GM18520 (cell line): ENCODE results near the gene SYT6.
"Not testable (repeated sequence)": the region's sequence is repeated elsewhere in the genome, so short reads cannot be mapped to it uniquely, and the experiment has no call there.

Source experiments
- ATAC-seq: cut with Tn5 transposase; IDR thresholded peaks from one replicate; pipeline ENCODE4 v1.9.1; 2021; ENCODE audit not compliant: unreplicated experiment

Gene SYT6

DNA sequence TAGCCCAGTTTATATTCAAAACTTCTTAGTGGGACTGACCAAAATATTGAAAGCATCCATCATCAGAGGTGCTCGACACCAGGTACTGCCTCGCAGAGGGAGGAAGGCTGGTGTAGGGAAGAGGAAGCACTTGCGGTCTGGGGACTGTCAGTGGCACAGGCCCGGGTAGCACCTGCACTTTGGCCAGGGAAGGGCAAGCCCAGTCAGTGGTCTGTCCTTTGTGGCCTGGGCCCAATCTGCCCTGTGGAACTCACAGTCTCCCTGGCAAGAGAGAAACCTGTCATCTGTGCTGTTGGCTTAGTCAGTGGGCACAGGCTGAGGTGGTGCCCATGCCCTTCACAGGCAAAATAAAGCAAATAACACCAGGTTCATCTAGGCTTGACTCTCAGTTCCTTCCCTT, 77.4 kb downstream of the SYT6 start:
- no peak for ATAC-seq

DNA sequence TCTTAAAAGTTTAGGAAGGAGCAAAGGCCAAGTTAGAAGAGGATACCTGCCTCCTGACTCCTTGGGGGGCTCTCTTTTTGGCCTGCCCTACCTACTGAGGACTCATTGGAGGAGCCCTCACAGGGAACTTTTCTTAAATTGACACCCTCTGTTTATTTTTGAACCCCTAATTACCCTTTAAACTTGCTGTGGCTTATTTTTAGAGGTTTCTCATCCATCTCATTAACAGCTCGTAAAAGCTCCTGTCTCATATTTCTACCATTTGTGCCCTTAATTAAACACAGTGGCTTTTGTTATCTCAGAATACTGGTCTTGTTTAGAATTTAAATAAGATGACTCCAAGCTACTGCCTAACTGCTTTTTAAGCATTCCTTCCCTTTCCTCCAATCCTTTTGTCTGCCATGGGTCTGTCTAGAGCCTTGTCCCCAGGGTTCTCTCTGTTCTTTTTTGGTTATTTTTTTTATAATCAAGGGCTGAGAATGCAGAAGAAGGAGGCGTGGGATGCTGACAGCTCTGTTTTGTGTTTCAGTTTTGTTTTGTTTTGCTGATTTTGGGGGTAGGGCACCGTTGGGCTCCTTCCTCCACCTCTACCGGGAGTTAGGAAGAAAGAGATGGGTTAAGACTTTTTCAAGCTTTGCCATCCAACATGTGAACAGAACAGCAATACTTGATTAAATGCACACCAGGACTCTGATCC, 78.0 kb downstream of the SYT6 start:
- ATAC-seq: no peak

DNA sequence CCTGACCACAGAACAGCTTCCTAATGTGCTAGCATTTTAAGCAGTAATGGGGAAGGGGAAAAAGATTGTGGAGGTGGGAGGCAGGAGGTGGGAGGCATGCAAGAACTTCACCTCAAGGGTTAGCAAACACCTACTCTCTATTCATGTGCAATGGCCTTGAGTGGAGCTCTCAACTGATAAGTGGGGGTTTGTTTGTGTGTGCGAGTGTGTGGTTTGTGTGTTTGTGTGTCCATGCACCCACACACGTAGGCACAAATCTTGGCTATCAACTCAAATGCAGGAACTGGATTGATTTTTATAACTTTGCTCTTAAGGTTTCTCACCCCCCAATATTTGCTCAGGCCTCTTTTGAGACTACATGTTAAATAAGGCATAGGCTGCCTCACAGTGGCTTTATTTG, 78.6 kb downstream of the SYT6 start:
- ATAC-seq: no peak

DNA sequence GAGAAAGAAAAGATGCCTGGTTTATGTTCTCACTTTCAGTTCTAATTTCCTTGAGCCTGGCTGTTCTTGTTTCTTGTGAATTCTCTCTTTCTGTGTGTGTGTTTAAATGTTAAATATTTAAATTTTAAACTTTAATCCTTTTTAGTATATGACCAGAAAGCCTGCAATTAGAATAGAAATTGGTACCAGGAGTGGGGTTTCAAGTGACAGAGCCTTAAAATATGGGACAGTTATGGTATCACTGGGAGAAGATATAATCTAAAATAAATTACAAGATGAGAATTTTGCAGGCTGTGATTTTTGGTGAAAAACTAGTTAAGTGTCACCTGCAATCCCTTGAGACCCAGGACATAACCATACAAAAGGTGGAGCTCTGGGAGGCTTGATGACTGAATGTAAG, 81.4 kb downstream of the SYT6 start:
- no peak for ATAC-seq

DNA sequence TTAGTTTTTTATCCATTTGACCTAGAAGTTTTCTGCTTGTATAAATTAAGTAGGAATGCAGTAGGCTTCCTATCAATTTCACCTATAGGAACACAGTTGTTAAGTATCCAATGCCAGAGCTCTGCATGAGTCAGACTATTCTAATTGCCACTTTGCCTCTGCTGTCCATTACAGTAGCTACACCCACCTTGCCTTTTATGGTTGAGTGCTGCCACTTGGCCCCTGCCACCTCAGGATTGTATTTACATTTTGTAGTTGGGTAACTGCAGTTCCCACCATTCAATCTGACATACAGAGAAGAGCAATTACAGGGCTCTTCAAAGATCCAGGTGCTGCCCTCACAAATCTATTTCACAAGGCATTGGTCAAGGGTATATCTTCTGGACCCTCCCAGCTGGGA, 83.9 kb downstream of the SYT6 start:
- not testable (repeated sequence) for ATAC-seq

DNA sequence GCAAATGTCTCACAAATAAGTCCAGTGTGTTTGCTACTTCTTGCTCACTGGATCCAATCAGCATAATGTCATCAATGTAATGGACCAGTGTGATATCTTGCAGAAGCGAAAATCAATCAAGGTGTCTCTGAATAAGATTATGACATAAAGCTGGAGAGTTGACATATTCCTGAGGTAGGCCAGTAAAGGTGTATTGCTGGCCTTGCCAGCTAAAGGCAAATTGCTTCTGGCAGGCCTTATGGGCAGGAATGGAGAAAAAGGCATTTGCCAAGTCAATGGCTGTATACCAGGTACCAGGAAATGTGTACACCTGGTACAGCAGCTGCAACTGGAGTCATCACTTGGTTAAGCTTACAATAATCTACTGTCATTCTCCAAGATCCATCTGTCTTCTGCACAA, 85.0 kb downstream of the SYT6 start:
- not testable (repeated sequence) for ATAC-seq

DNA sequence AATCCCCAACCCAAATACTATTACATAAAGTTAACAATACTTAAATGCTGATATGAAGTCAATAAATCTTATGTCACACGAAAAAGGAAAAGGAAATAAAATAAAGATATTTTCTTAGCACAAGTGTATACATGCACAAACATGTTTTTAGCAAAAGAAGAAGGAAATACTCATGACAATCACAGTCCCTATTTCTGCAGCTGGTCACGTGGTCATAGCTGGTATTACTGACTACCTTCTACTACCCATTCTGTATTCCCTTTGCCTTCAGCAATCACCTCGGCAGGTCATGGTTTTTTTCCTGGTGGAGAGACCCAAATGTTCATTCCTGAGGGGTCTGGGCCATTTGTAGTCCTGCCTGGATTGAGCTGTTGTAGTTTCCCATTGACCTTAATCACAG, 88.0 kb downstream of the SYT6 start:
- not testable (repeated sequence) for ATAC-seq

- no peak for ATAC-seq
Measured at GRCh38 chr1:114063544-114063943, 90.1 kb downstream of the SYT6 start.

GRCh38 chr1:114062477-114063099, 91.1 kb downstream of the SYT6 start:
- no peak for ATAC-seq

DNA sequence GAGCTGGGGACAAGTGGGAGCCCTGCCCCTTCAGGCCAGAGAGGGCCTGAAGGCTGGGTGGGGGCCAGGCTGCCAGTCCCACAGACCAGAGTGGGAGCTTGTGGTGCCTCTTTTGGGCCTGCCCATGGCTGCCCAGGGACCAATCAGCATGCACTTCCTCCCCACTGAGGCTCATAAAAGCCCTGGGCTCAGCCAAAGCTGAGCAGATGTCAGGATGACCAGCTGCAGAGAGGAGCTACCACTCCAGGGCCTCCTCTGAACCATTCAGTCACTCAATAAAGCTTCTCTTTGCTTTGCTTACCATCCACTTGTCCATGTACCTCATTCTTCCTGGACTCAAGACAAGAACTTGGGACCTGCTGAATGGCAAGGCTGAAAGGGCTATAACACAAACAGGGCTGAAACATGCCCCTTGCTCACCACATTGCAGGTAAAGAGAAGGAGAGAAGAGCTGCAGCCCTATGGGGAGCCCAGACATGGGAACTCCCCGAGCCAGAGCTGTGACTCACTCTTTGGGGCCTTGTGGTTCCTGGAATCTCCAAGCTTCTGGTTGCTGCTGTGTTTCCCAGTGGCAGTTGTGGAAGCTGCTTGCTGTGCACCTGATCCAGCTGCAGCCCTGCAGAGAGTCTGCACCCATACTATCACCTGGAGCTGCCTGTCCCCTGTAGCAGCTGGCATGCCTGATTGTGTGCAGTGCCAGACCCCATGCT, 92.4 kb downstream of the SYT6 start:
- no peak for ATAC-seq

DNA sequence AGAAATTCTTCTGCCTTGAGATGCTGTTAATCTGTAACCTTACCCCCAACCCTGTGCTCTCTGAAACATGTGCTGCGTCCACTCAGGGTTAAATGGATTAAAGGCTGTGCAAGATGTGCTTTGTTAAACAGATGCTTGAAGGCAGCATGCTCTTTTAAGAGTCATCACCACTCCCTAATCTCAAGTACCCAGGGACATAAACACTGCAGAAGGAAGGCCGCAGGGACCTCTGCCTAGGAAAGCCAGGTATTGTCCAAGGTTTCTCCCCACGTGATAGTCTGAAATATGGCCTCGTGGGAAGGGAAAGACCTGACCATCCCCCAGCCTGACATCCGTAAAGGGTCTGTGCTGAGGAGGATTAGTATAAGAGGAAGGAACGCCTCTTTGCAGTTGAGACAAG, 95.4 kb downstream of the SYT6 start:
- not testable (repeated sequence) for ATAC-seq

DNA sequence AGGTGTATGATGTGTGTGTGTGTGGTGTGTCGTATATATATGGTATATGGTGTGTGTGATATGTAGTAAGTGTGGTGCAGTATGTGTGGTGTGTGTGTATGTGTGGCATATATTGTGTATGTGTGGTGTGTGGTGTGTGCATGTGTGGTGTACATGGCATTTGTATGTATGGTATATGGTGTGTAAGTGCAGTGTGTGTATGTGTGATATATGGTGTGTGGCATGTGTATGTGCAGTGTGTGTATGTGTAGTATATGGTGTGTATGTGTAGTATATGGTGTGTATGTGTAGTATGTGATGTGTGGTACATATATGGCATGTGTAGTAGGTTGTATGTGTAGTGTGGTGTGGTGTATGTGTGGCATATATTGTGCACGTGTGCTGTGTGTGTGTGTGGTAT, 99.5 kb downstream of the SYT6 start:
- no peak for ATAC-seq

DNA sequence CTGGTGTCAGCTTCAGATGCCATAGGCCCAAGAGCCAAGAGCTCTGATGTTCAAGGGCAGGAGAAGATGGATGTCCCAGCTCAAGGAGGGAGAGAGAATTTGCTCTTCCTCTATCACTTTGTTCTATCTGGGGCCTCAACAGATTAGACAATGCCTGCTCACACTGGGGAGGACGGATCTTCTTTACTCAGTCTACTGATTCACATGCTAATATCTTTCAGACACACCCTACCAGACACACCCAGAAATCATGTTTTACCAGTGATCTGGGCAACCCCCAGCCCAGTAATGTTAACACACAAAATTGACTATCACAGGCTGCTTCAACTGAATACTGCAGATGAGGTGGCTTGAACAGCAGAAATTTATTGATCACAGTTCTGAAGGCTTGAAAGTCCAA, 105.4 kb downstream of the SYT6 start:
- no peak for ATAC-seq

DNA sequence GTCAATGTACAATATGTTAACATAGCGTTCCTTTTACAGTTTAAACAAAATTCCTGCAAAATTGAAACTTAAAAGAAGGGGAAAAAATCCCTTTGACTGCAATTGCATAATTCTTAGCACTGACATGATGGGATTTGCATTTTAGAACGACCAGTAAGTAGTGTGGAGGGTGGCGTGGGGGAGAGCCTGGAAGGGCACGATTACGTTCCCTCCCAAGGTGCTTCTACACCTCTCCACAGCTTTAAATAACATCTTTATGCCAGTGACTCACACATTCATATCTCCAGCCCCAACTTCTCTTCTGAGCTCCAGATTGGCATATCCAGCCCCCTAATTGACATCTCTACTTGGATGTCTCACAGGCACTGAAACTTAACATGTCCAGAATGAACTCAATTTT, 110.1 kb downstream of the SYT6 start:
- no peak for ATAC-seq

GRCh38 chr1:114043054-114043453, 110.6 kb downstream of the SYT6 start:
- ATAC-seq: no peak

- ATAC-seq: no peak
Measured at GRCh38 chr1:114040273-114041015, 113.2 kb downstream of the SYT6 start.
